ENCODE data around the gene C1QTNF8.

DNA sequence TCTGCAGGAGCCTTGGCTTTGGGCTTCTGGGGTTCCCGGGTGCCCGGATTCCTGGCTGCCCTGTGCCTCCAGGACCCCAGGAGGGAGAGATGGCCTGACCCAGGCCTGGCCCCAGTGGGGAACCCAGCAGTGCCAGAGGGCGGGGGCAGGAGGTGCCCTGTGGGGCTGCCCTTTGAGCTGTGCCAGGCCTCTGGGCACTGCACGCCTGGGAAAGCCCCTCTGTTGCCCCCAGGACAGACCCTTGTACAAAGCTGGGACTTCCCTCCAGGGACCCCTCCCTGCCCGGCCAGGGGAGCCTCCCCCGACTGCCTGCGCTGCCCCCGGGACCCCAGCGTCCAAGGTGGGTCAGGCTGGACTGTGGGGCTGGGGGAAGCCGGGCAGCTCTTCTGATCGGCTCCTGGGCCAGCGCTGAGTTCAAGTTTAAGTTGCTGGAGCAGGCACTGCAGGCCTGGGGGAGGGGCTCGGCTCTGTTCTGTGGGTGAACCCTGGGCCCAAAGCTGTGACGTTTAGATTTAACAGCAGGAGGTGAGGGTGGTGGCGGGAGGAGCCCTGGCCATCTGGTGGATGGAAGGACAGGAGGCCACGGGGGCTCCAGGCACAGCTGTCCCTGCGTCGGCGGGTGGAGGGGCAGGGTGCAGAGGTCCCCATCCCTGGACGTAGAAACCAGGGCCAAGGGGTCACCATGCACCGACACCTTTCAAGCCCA, 27.6 kb upstream of the C1QTNF8 start:
- TF ChIP-seq, protein P1, sequence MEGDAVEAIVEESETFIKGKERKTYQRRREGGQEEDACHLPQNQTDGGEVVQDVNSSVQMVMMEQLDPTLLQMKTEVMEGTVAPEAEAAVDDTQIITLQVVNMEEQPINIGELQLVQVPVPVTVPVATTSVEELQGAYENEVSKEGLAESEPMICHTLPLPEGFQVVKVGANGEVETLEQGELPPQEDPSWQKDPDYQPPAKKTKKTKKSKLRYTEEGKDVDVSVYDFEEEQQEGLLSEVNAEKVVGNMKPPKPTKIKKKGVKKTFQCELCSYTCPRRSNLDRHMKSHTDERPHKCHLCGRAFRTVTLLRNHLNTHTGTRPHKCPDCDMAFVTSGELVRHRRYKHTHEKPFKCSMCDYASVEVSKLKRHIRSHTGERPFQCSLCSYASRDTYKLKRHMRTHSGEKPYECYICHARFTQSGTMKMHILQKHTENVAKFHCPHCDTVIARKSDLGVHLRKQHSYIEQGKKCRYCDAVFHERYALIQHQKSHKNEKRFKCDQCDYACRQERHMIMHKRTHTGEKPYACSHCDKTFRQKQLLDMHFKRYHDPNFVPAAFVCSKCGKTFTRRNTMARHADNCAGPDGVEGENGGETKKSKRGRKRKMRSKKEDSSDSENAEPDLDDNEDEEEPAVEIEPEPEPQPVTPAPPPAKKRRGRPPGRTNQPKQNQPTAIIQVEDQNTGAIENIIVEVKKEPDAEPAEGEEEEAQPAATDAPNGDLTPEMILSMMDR (IDR thresholded peaks at IDR 0.05) = no peak
- no peak for TF ChIP-seq POLR2A (IDR thresholded peaks at IDR 0.05)

Measured in Peyer's patch (tissue), 4 donors.